ENCODE data around the gene SPINDOC.

Gene SPINDOC

GRCh38 chr11:63841554-63841953 lies 28.3 kb downstream of the SPINDOC start:
- TF ChIP-seq CTCF (IDR thresholded peaks at IDR 0.05; ENCODE audit: low read depth, low read length, missing control alignments): no peak
- DNase-seq (ENCODE audit: low read depth): no peak
- in situ Hi-C loops (cut with HindIII; ENCODE audit: low sequenced_read_pairs): no loop called here
- peak overlapping the region; percentile 91 for H3K4me3 ChIP-seq (ENCODE audit: low read depth, low read length)

GRCh38 chr11:63843041-63843440 lies 29.8 kb downstream of the SPINDOC start:
- in situ Hi-C loops (cut with HindIII; ENCODE audit: low sequenced_read_pairs): no loop called here

DNA sequence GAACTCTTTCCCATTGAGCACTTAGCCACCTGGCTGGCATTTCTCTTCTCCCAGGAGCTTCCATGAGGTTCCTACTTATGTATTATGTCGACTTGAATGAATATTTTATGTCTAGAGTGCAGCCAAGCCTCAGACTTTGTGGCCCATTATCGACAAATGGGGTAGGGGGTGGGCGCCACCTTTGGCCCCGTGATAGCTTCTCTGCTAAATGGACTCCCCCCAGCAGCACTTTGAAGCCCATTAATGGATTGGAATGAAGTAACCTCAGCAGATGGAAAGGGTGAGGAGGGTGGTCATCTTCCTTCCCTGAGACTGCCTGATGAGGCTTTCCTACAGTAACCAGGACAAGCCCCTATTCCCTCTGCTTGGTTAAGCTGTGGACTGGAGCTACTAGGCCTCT lies 31.6 kb downstream of the SPINDOC start:
- TF ChIP-seq CTCF (IDR thresholded peaks at IDR 0.05; ENCODE audit: low read depth, low read length, missing control alignments): no peak
- DNase-seq (ENCODE audit: low read depth): no peak
- in situ Hi-C loops (cut with HindIII; ENCODE audit: low sequenced_read_pairs): no loop called here
- no peak overlapping the region for H3K4me3 ChIP-seq (ENCODE audit: low read depth, low read length)

More at GRCh38 chr11:63843041-63843440, 29.8 kb downstream of the SPINDOC start:
- H3K4me3 ChIP-seq (ENCODE audit: low read depth, low read length): no peak overlapping the region
- no peak for TF ChIP-seq CTCF (IDR thresholded peaks at IDR 0.05; ENCODE audit: low read depth, low read length, missing control alignments)
- no peak for DNase-seq (ENCODE audit: low read depth)

DNA sequence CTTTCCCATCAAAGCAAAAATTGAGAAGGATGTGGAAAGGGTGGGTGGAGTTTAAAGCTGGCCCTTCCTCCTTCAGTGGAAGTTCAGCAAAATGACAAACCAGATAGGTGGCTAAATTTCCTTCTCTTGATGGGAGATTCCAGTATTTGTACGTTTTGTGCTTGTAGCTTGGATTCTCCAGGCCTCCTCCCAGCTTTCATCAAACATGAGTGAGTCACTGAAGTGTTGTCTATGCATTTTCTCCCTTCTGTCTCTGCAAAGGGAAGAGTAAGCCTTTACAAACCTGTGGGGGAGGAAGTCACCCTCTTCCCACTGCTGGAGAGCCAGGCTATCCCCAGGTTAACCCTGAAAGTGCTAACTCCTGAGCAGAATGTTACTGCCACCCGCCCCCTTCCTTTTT lies 32.0 kb downstream of the SPINDOC start:
- DNase-seq (ENCODE audit: low read depth): no peak
- no peak overlapping the region for H3K4me3 ChIP-seq (ENCODE audit: low read depth, low read length)
- no peak for TF ChIP-seq CTCF (IDR thresholded peaks at IDR 0.05; ENCODE audit: low read depth, low read length, missing control alignments)
- in situ Hi-C loops (cut with HindIII; ENCODE audit: low sequenced_read_pairs): no loop called here

DNA sequence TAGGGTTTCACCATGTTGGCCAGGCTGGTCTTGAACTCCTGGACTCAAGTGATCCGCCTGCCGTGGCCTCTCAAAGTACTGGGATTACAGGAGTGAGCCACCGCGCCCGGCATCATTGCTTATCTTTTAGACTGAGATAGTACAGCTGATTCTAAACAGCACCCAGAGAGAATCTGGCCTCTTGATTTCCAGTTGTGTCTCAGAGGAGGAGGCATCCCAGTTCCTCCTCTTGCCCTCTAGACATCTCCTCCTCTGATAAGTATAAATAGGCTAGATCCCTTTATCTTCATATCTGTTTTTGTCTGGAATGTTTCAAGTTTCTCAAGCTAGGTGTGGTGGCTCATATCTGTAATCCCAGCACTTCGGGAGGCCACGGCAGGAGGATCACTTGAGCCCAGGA lies 32.7 kb downstream of the SPINDOC start:
- in situ Hi-C loops (cut with HindIII; ENCODE audit: low sequenced_read_pairs): no loop called here

DNA sequence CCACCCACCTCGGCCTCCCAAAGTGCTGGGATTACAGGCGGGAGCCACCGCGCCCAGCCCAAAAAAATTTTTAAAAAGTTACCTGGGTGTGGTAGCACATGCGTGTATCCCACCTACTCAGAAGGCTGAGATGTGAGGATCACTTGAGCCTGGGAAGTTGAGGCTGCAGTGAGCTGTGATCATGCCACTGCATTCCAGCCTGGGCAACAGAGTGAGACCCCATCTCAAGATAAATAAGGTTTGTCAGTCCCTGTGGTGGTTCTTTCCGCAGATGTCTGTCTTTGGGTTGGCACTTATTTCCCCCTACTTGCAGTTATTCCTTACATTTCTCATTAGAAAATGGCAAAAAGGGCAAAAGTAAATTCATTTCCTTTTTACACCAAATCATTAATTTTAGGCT lies 33.6 kb downstream of the SPINDOC start:
- H3K4me3 ChIP-seq (ENCODE audit: low read depth, low read length): no peak overlapping the region
- in situ Hi-C loops (cut with HindIII; ENCODE audit: low sequenced_read_pairs): no loop called here
- TF ChIP-seq CTCF (IDR thresholded peaks at IDR 0.05; ENCODE audit: low read depth, low read length, missing control alignments): no peak
- DNase-seq (ENCODE audit: low read depth): no peak

More for the DNA sequence above, 32.7 kb downstream of the SPINDOC start:
- no peak overlapping the region for H3K4me3 ChIP-seq (ENCODE audit: low read depth, low read length)
- TF ChIP-seq CTCF (IDR thresholded peaks at IDR 0.05; ENCODE audit: low read depth, low read length, missing control alignments): no peak
- DNase-seq (ENCODE audit: low read depth): no peak

DNA sequence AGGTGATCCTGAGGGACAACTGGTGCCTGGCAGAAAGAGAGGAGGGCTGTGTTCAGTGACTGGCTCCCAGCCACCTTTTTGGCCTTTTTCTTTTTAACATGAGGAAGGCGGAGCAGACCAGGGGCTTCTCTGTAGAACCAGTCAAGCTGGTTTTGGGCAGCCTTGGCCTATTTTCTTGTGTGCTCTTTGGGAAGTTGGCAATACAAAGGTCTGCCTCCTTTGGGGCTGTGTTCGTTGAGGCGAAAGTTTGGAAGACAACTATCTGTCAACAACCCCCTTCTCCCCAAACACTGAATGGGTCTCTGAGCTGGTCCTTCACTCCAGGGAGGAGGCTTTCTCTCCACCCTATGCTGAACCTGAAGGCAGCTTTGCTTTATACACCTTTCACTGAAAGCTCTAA lies 34.1 kb downstream of the SPINDOC start:
- TF ChIP-seq CTCF (IDR thresholded peaks at IDR 0.05; ENCODE audit: low read depth, low read length, missing control alignments): no peak
- in situ Hi-C loops (cut with HindIII; ENCODE audit: low sequenced_read_pairs): no loop called here
- DNase-seq (ENCODE audit: low read depth): no peak
- no peak overlapping the region for H3K4me3 ChIP-seq (ENCODE audit: low read depth, low read length)

Data from astrocyte of the cerebellum (primary cell).